Activated T-cell treated with anti-CD3 and anti-CD28 coated beads, Interleukin-2, amount 50 U/mL, for 72 hours (primary cell): ENCODE data around the gene SHANK1. TPM values are rescaled to one million over a fixed set of nuclear protein-coding genes. Genes with fewer than 3 reads are reported as not detected.

Experiments used
- ATAC-seq, 2 donors: fragments of 150-1000 bp; cut with Tn5 transposase; replicated peaks in 1 of 2; 2 replicates each; pipeline ENCODE4 v1.10.0; 2021; ENCODE audit warnings: moderate library complexity in 2 of 2, mild to moderate bottlenecking in 1 of 2
- DNase-seq, 2 donors: peaks; one replicate each; pipeline ENCODE4 v3.0.0; 2021 to 2022; ENCODE audit warnings: mixed read lengths in 1 of 2
- H3K27ac Mint-ChIP-seq: one replicate; pipeline ENCODE4 v1.8.0; 2022; ENCODE audit warnings: mild to moderate bottlenecking, moderate library complexity, mixed read lengths
- H3K27me3 Mint-ChIP-seq: one replicate; pipeline ENCODE4 v1.8.0; 2022; ENCODE audit warnings: low read depth, mixed read lengths
- H3K36me3 Mint-ChIP-seq, 2 donors: one replicate each; pipeline ENCODE4 v1.8.0; 2022; ENCODE audit warnings: mixed read lengths in 2 of 2, mild to moderate bottlenecking in 1 of 2; ENCODE audit not compliant: insufficient read depth in 2 of 2
- H3K4me1 Mint-ChIP-seq: one replicate; pipeline ENCODE4 v1.8.0; 2022; ENCODE audit warnings: low read depth, mixed read lengths
- H3K4me3 Mint-ChIP-seq, 2 donors: one replicate each; pipeline ENCODE4 v1.8.0; 2022; ENCODE audit warnings: mild to moderate bottlenecking in 2 of 2, mixed read lengths in 2 of 2, moderate library complexity in 2 of 2
- H3K9me3 Mint-ChIP-seq, 2 donors: one replicate each; pipeline ENCODE4 v1.8.0; 2022; ENCODE audit warnings: mixed read lengths in 2 of 2
- total RNA-seq, 2 donors: library from RNA; stranded (reverse); gene quantifications; one replicate each; pipeline ENCODE4 v1.2.3, GENCODE V29; 2022

Gene SHANK1
- total RNA-seq, 2 donors from 2014 or later: 0.07 TPM; not detected in 1

- DNase-seq (no peak), ATAC-seq (no peak)
- H3K9me3 Mint-ChIP-seq: no peaks in the 10 kb centered on the region
- no peak overlapping the region for H3K27ac Mint-ChIP-seq
- H3K4me3 Mint-ChIP-seq: no peak overlapping the region
- H3K4me1 Mint-ChIP-seq: peaks cover 17% of the 10 kb centered on the region
- peaks cover 32% of the 10 kb centered on the region for H3K27me3 Mint-ChIP-seq
- H3K36me3 Mint-ChIP-seq: no peaks in the 10 kb centered on the region
Observed at GRCh38 chr19:50716178-50717025, 3.2 kb downstream of the SHANK1 start.

- no peak for DNase-seq
- Mint-ChIP-seq H3K4me3 (peak overlapping the region in 1 of 2 donors; percentile 56), H3K27me3 (peaks cover 18% of the 10 kb centered on the region), H3K36me3 (no peaks in the 10 kb centered on the region), H3K9me3 (no peaks in the 10 kb centered on the region), H3K4me1 (peaks cover 9% of the 10 kb centered on the region), H3K27ac (no peak overlapping the region)
- peak in 1 of 2 donors; percentile 32 for ATAC-seq
Observed at GRCh38 chr19:50713556-50714236, 5.9 kb downstream of the SHANK1 start.

GRCh38 chr19:50712833-50713232, 6.8 kb downstream of the SHANK1 start:
- H3K27me3 Mint-ChIP-seq: peaks cover 18% of the 10 kb centered on the region
- H3K4me1 Mint-ChIP-seq: peaks cover 11% of the 10 kb centered on the region
- no peak for DNase-seq
- no peak for ATAC-seq
- no peak overlapping the region for H3K27ac Mint-ChIP-seq
- peak overlapping the region in 1 of 2 donors; percentile 56 for H3K4me3 Mint-ChIP-seq
- no peaks in the 10 kb centered on the region for H3K36me3 Mint-ChIP-seq
- no peaks in the 10 kb centered on the region for H3K9me3 Mint-ChIP-seq

DNA sequence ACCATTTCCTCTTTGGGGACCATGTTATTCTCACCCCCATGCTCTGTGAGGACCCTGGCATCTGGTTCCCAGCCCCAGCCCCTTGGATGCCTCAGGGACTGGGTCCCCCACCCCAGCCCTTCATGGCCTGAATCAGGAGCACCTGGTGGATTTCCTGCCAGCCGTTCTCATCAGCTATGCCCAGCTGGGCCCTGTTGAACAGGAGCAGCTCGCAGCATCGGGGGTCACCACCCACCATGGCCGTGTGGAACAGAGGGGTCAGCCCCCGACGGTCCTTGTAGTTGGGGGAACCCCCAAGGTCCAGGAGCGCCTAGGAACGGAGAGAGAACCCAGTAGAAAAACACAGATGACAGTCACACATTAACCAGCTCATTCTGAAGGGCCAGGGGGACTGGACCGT, 7.8 kb downstream of the SHANK1 start:
- H3K36me3 Mint-ChIP-seq: no peaks in the 10 kb centered on the region
- H3K9me3 Mint-ChIP-seq: no peaks in the 10 kb centered on the region
- no peak overlapping the region for H3K4me3 Mint-ChIP-seq
- DNase-seq (no peak), ATAC-seq (no peak)
- H3K27ac Mint-ChIP-seq: no peak overlapping the region
- peaks cover 19% of the 10 kb centered on the region for H3K4me1 Mint-ChIP-seq
- H3K27me3 Mint-ChIP-seq: peaks cover 10% of the 10 kb centered on the region

- Mint-ChIP-seq H3K9me3 (no peaks in the 10 kb centered on the region), H3K4me3 (no peak overlapping the region), H3K27me3 (peaks cover 10% of the 10 kb centered on the region), H3K4me1 (peaks cover 19% of the 10 kb centered on the region), H3K27ac (no peak overlapping the region), H3K36me3 (no peaks in the 10 kb centered on the region)
- no peak for DNase-seq
- ATAC-seq: no peak
Observed at GRCh38 chr19:50711196-50711595, 8.4 kb downstream of the SHANK1 start.

- DNase-seq (no peak), ATAC-seq (no peak)
- no peaks in the 10 kb centered on the region for H3K9me3 Mint-ChIP-seq
- H3K27me3 Mint-ChIP-seq: peaks cover 10% of the 10 kb centered on the region
- peaks cover 19% of the 10 kb centered on the region for H3K4me1 Mint-ChIP-seq
- H3K4me3 Mint-ChIP-seq: no peak overlapping the region
- no peak overlapping the region for H3K27ac Mint-ChIP-seq
- no peaks in the 10 kb centered on the region for H3K36me3 Mint-ChIP-seq
Observed at GRCh38 chr19:50710612-50711011, 9.0 kb downstream of the SHANK1 start.

DNA sequence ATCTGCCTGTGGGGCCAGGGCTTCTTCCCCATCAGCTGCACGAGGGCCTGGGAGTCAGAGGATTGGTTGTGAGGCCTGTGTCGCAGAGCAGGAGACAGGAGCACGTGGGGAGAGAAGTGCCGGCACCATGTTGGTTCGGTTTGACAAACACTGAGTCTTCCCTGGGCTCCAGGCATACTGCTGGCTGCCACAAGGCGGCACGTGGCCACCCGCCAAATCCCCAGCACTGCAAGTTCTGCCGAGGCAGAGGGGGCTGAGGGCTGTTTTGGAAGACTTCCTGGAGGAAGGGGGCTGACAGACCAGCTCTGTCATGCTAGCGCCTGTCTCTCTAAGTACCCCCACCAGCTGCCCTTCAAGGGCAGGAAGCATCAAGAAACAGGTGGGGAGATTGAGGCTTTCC, 9.5 kb downstream of the SHANK1 start:
- peaks cover 19% of the 10 kb centered on the region for H3K4me1 Mint-ChIP-seq
- no peak overlapping the region for H3K4me3 Mint-ChIP-seq
- peaks cover 14% of the 10 kb centered on the region for H3K27me3 Mint-ChIP-seq
- H3K27ac Mint-ChIP-seq: no peak overlapping the region
- ATAC-seq: no peak
- DNase-seq: no peak
- no peaks in the 10 kb centered on the region for H3K9me3 Mint-ChIP-seq
- no peaks in the 10 kb centered on the region for H3K36me3 Mint-ChIP-seq

DNA sequence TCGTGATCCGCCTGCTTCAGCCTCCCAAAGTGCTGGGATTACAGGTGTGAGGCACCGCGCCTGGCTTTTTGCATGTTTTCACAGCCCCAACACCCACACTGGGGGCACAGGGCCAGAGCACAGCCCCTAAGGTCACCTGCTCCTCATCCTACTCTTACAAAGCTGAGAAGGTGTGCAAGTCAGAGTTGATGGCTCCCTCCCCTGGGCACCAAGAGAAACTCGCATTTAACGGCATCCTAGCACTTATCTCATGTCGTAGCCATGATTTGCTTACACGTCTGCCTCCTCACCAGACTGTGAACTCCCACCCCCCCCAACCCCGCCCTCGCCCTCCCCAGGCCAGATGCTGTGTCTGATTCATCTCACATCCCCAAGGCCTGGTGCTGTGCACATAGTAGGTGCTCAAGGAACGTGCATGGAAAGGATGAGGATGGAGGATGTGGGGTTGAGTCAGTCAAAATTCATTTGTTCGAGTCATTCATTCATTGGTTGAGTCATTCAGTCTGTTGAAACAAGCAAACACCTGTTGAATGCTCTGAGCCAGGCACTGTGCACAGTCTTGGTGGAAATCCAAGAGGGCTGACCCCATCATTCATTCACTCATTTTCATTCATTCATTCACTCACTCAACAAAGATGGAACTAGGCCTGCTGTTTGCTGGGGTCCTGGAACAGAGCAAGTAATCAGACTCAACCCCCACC, 11.3 kb downstream of the SHANK1 start:
- Mint-ChIP-seq H3K4me3 (no peak overlapping the region), H3K9me3 (no peaks in the 10 kb centered on the region), H3K36me3 (no peaks in the 10 kb centered on the region), H3K27ac (no peak overlapping the region), H3K27me3 (peaks cover 22% of the 10 kb centered on the region), H3K4me1 (peaks cover 15% of the 10 kb centered on the region)
- ATAC-seq (no peak), DNase-seq (no peak)

DNA sequence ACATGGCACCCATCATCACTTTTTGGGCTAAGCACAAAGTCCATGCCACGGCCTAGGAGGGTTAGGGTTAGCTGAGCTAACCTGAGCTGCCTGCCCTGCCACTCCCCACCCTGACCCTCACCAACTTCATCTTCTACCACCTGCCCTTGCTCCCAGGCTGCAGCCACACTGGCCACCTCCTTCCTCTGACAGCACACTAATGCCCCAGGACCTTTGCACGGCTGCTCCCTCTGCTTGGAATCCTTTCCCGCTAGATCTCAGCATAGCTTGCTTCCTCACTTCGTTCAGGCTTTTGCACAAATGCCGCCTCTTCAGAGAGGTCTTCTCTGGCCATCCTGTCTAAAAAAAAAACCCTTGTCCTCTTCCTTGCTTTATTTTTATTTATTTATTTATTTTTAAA, 13.2 kb downstream of the SHANK1 start:
- H3K9me3 Mint-ChIP-seq: no peaks in the 10 kb centered on the region
- H3K4me1 Mint-ChIP-seq: peaks cover 9% of the 10 kb centered on the region
- no peak for ATAC-seq
- DNase-seq: no peak
- no peak overlapping the region for H3K27ac Mint-ChIP-seq
- peaks cover 14% of the 10 kb centered on the region for H3K27me3 Mint-ChIP-seq
- no peaks in the 10 kb centered on the region for H3K36me3 Mint-ChIP-seq
- H3K4me3 Mint-ChIP-seq: no peak overlapping the region

- Mint-ChIP-seq H3K27ac (no peak overlapping the region), H3K4me1 (peaks cover 9% of the 10 kb centered on the region), H3K4me3 (no peak overlapping the region), H3K36me3 (no peaks in the 10 kb centered on the region), H3K9me3 (no peaks in the 10 kb centered on the region), H3K27me3 (peaks cover 14% of the 10 kb centered on the region)
- DNase-seq: peak; percentile 34 to 44
- peak; percentile 75 to 84 for ATAC-seq
Observed at GRCh38 chr19:50705422-50706019, 14.1 kb downstream of the SHANK1 start.

- H3K27ac Mint-ChIP-seq: no peak overlapping the region
- H3K36me3 Mint-ChIP-seq: no peaks in the 10 kb centered on the region
- no peaks in the 10 kb centered on the region for H3K9me3 Mint-ChIP-seq
- DNase-seq (no peak), ATAC-seq (no peak)
- peaks cover 20% of the 10 kb centered on the region for H3K27me3 Mint-ChIP-seq
- no peak overlapping the region for H3K4me3 Mint-ChIP-seq
- peaks cover 9% of the 10 kb centered on the region for H3K4me1 Mint-ChIP-seq
Observed at GRCh38 chr19:50703915-50704796, 15.4 kb downstream of the SHANK1 start.
